H1 (cell line): Measurements from ENCODE around the gene ETDC. TPM values are rescaled to one million over a fixed set of nuclear protein-coding genes. Genes with fewer than 3 reads are reported as not detected.

Source experiments
- CTCF ChIA-PET: fragments of 300-600 bp; sonication (Branson Sonifier 250); formaldehyde crosslinking; loops from one replicate; lab custom pipeline; 2021; ENCODE audit not compliant: partially characterized antibody; lab: Charles Lee
- POLR2A ChIA-PET: fragments of 300-600 bp; sonication (Branson Sonifier 250); formaldehyde crosslinking; loops from one replicate; lab custom pipeline; 2021; ENCODE audit warnings: inconsistent platforms; ENCODE audit not compliant: partially characterized antibody; lab: Charles Lee
- DNase-seq, 2 experiments: peaks; one replicate each; pipeline versions ENCODE4 v3.0.0 to v3.0.0-alpha.2; 2010 to 2022; ENCODE audit warnings: low spot score in 2 of 2, low read depth in 1 of 2, mixed read lengths in 1 of 2
- FAIRE-seq: peaks from 2 replicates; lab custom pipeline; 2011; peaks lifted over from hg19 to GRCh38; lab: Jason Lieb, UNC
- H2AFZ ChIP-seq: 2 replicates; pipeline ENCODE4 v1.8.1; 2012; ENCODE audit warnings: low read length, inconsistent platforms
- H2AK5ac ChIP-seq: 2 replicates; pipeline ENCODE4 v1.6.1; 2013; ENCODE audit warnings: low read depth, low read length
- H2BK120ac ChIP-seq: replicated peaks from 2 replicates; pipeline ENCODE3; 2013; ENCODE audit warnings: low read depth, low read length, inconsistent platforms
- H2BK12ac ChIP-seq: 2 replicates; pipeline ENCODE4 v1.6.1; 2013; ENCODE audit warnings: low read depth, low read length
- H2BK15ac ChIP-seq: 2 replicates; pipeline ENCODE4 v1.6.1; 2013; ENCODE audit warnings: low read length
- H2BK20ac ChIP-seq: 2 replicates; pipeline ENCODE4 v1.6.1; 2013; ENCODE audit warnings: low read length
- H2BK5ac ChIP-seq: 2 replicates; pipeline ENCODE4 v1.6.1; 2013; ENCODE audit warnings: low read depth, low read length
- H3K14ac ChIP-seq: 2 replicates; pipeline ENCODE4 v1.6.1; 2013; ENCODE audit warnings: inconsistent platforms; ENCODE audit not compliant: insufficient read length
- H3K18ac ChIP-seq: 2 replicates; pipeline ENCODE4 v1.6.1; 2013; ENCODE audit warnings: low read length; ENCODE audit errors: extremely low read depth
- H3K23ac ChIP-seq: 2 replicates; pipeline ENCODE4 v1.6.1; 2013; ENCODE audit warnings: inconsistent platforms; ENCODE audit not compliant: insufficient read length
- H3K23me2 ChIP-seq: 2 replicates; pipeline ENCODE4 v1.6.1; 2013; ENCODE audit warnings: low read depth, low read length
- H3K27ac ChIP-seq: 2 replicates; pipeline ENCODE4 v1.6.1; 2011; ENCODE audit warnings: low read depth, low read length, inconsistent platforms
- H3K27me3 ChIP-seq, 4 experiments: replicated peaks in 1 of 4; 1 replicate in 1 of 4; 2 replicates in 3 of 4; pipeline versions ENCODE4 v1.6.1 to v1.8.1; 2011 to 2013; ENCODE audit warnings: low read length in 3 of 4, mild to moderate bottlenecking in 3 of 4, inconsistent platforms in 2 of 4, mixed read lengths in 2 of 4, moderate library complexity in 1 of 4; ENCODE audit not compliant: control insufficient read depth in 3 of 4, insufficient read depth in 3 of 4; ENCODE audit errors: extremely low read depth in 1 of 4
- H3K36me3 ChIP-seq, 4 experiments: 2 replicates each; pipeline versions ENCODE4 v1.6.1 to v1.8.1; 2011 to 2013; ENCODE audit warnings: mild to moderate bottlenecking in 4 of 4, low read length in 3 of 4, moderate library complexity in 2 of 4, control low read depth in 1 of 4, inconsistent platforms in 1 of 4; ENCODE audit not compliant: insufficient read depth in 4 of 4, control insufficient read depth in 2 of 4
- H3K4ac ChIP-seq: replicated peaks from 2 replicates; pipeline ENCODE3; 2013; ENCODE audit warnings: low read length, low read depth, mixed read lengths, inconsistent platforms; ENCODE audit not compliant: insufficient read length
- H3K4me1 ChIP-seq, 4 experiments: replicated peaks in 1 of 4; 1 replicate in 1 of 4; 2 replicates in 3 of 4; pipeline versions ENCODE4 v1.6.1 to v1.8.1; 2011 to 2013; ENCODE audit warnings: low read length in 3 of 4, inconsistent platforms in 2 of 4, mixed read lengths in 1 of 4; ENCODE audit not compliant: insufficient read depth in 4 of 4, control insufficient read depth in 3 of 4
- H3K4me2 ChIP-seq, 2 experiments: 2 replicates each; pipeline versions ENCODE4 v1.6.1 to v1.8.1; 2011 to 2013; ENCODE audit warnings: low read depth in 2 of 2, low read length in 2 of 2, control low read depth in 1 of 2, inconsistent platforms in 1 of 2, mild to moderate bottlenecking in 1 of 2; ENCODE audit not compliant: insufficient read depth in 1 of 2
- H3K4me3 ChIP-seq, 4 experiments: fragments of 200-600, 300-600 bp in 1 of 4; sonication (generic), shearing (Covaris generic), sonication (Bioruptor Twin) in 1 of 4; 2 replicates each; pipeline versions ENCODE4 v1.5.1 to v1.8.1; 2011 to 2016; ENCODE audit warnings: low read length in 4 of 4, low read depth in 3 of 4, control low read depth in 2 of 4, inconsistent platforms in 2 of 4, mild to moderate bottlenecking in 2 of 4, mixed read lengths in 1 of 4, moderate library complexity in 1 of 4; ENCODE audit not compliant: insufficient read depth in 2 of 4; ENCODE audit errors: extremely low read depth in 1 of 4
- H3K56ac ChIP-seq: replicated peaks from 2 replicates; pipeline ENCODE3; 2013; ENCODE audit warnings: low read depth, mild to moderate bottlenecking, mixed read lengths, low read length, inconsistent platforms; ENCODE audit not compliant: insufficient read length
- H3K79me1 ChIP-seq: 2 replicates; pipeline ENCODE4 v1.6.1; 2013; ENCODE audit warnings: low read depth, low read length, control low read depth
- H3K79me2 ChIP-seq, 2 experiments: 2 replicates each; pipeline versions ENCODE4 v1.6.1 to v1.8.1; 2012 to 2013; ENCODE audit warnings: low read length in 2 of 2, mild to moderate bottlenecking in 2 of 2, inconsistent platforms in 1 of 2; ENCODE audit not compliant: insufficient read depth in 2 of 2, control insufficient read depth in 1 of 2
- H3K9ac ChIP-seq, 4 experiments: replicated peaks in 1 of 4; 1 replicate in 1 of 4; 2 replicates in 3 of 4; pipeline versions ENCODE4 v1.6.1 to v1.8.1; 2011 to 2013; ENCODE audit warnings: low read depth in 3 of 4, low read length in 3 of 4, control low read depth in 2 of 4, mild to moderate bottlenecking in 2 of 4, moderate library complexity in 2 of 4, inconsistent platforms in 1 of 4; ENCODE audit errors: extremely low read depth in 1 of 4
- H3K9me3 ChIP-seq, 2 experiments: 2 replicates each; pipeline versions ENCODE4 v1.6.1 to v1.8.1; 2012 to 2013; ENCODE audit warnings: mild to moderate bottlenecking in 2 of 2, moderate library complexity in 2 of 2, control low read depth in 1 of 2, inconsistent platforms in 1 of 2, low read depth in 1 of 2, low read length in 1 of 2, mixed read lengths in 1 of 2; ENCODE audit not compliant: insufficient read depth in 2 of 2
- H4K20me1 ChIP-seq, 2 experiments: replicated peaks in 1 of 2; 2 replicates each; pipeline versions ENCODE3 to v1.8.1; 2011 to 2013; ENCODE audit warnings: inconsistent platforms in 2 of 2, low read length in 2 of 2, mild to moderate bottlenecking in 1 of 2; ENCODE audit not compliant: insufficient read depth in 2 of 2, control insufficient read depth in 1 of 2
- H4K5ac ChIP-seq: 2 replicates; pipeline ENCODE4 v1.6.1; 2013; ENCODE audit warnings: low read length, low read depth, mixed read lengths, inconsistent platforms; ENCODE audit not compliant: insufficient read length
- H4K8ac ChIP-seq: 2 replicates; pipeline ENCODE4 v1.8.0; 2013; ENCODE audit warnings: mild to moderate bottlenecking, moderate library complexity, low read length, inconsistent platforms; ENCODE audit not compliant: insufficient read depth; ENCODE audit errors: extremely low read depth
- H4K91ac ChIP-seq: replicated peaks from 2 replicates; pipeline ENCODE3; 2013; ENCODE audit warnings: low read length, mixed read lengths, inconsistent platforms; ENCODE audit not compliant: insufficient read length
- SIN3A ChIP-seq, 2 experiments: IDR thresholded peaks in 1 of 2; conservative IDR thresholded peaks in 1 of 2; 2 replicates each; pipeline ENCODE4 v1.6.1; 2011 to 2012; ENCODE audit warnings: low read length in 2 of 2, improper control_type of control experiment in 1 of 2, low read depth in 1 of 2, mild to moderate bottlenecking in 1 of 2
- SIX5 ChIP-seq: IDR thresholded peaks from 2 replicates; pipeline ENCODE4 v1.6.1; 2011; ENCODE audit warnings: mild to moderate bottlenecking, low read depth, low read length
- WGBS, 2 experiments: shearing (Covaris generic) in 1 of 2; methylation state at CpG; one replicate each; pipeline versions ENCODE4 v1.1.6 to v1.1.7; 2013 to 2015; ENCODE audit warnings: low lambda C conversion rate in 2 of 2, mixed read lengths in 2 of 2, inconsistent platforms in 1 of 2, low coverage in 1 of 2, missing lambda C conversion rate in 1 of 2; ENCODE audit not compliant: insufficient replicate concordance in 2 of 2, insufficient coverage in 1 of 2, insufficient read length in 1 of 2; ENCODE audit errors: extremely low coverage in 1 of 2, missing lambda C conversion rate in 1 of 2; 5-methylcytosine and 5-hydroxymethylcytosine counted together
- polyA plus RNA-seq, 7 experiments: library from polyadenylated mRNA; depleted of rRNA in 3 of 7; stranded (reverse) in 5 of 7; unstranded in 2 of 7; fragments of >200 nt in 5 of 7; fragments of 200-250 nt in 2 of 7; gene quantifications; 1 replicate in 5 of 7; 2 replicates in 1 of 7; 4 replicates in 1 of 7; pipeline versions ENCODE4 v1.2.1 to v1.2.3, GENCODE V29; 2011 to 2013; ENCODE audit warnings: missing spikeins in 2 of 7, mixed read lengths in 2 of 7
- total RNA-seq: library from RNA; stranded (reverse); fragmentation: NEBNext Ultra II Directional; extraction: Animal tissue kit (Norgen Biotek cat#: 25700); gene quantifications from 2 replicates; pipeline ENCODE4 v1.2.1, GENCODE V29; 2021

Gene ETDC
- total and polyA plus RNA-seq, 2 of the 8 experiments (the other 6 are each of a cell fraction or from before 2014, with no cell fraction given) = not detected

GRCh38 chrX:135295944-135296305 lies 13.4 kb upstream of the ETDC start:
- Histone ChIP-seq H3K56ac (no peak overlapping the region), H2AFZ (no peak overlapping the region), H2BK5ac (no peak overlapping the region), H3K14ac (no peak overlapping the region), H3K79me1 (no peaks in the 10 kb centered on the region), H2BK15ac (no peak overlapping the region), H4K5ac (no peak overlapping the region), H4K8ac (no peak overlapping the region), H3K4me1 (peaks cover 0 to 6% (median 3%) of the 10 kb centered on the region in 4 experiments; a peak in 2 of 7 replicates), H3K9me3 (no peaks in the 10 kb centered on the region), H2BK20ac (no peak overlapping the region), H2BK120ac (no peak overlapping the region), H2AK5ac (no peak overlapping the region), H3K36me3 (peaks cover 0 to 7% (median 0%) of the 10 kb centered on the region in 4 experiments; a peak in 2 of 8 replicates), H3K79me2 (peaks cover 0 to 2% of the 10 kb centered on the region in 2 experiments; a peak in 2 of 4 replicates), H3K23me2 (peaks cover 1% of the 10 kb centered on the region; the same call in 1 of the 2 replicates), H3K4me2 (peak overlapping the region; percentile 67 to 68), H3K9ac (no peak overlapping the region), H3K4ac (no peak overlapping the region), H3K23ac (no peak overlapping the region), H3K18ac (no peak overlapping the region), H3K27ac (no peak overlapping the region), H3K4me3 (peak overlapping the region; percentile 25 to 59 (median 35); a peak in 5 of 8 replicates), H4K91ac (no peak overlapping the region), H4K20me1 (no peaks in the 10 kb centered on the region), H3K27me3 (no peaks in the 10 kb centered on the region), H2BK12ac (no peak overlapping the region)
- 48% methylated on average over 4 of the region's 10 CpGs; no CpG with 5 or more reads in 1 of the 2 experiments for WGBS, 2 experiments
- ChIA-PET CTCF (interaction anchor here (0.7 to 1.5 kb wide), 5 partner anchors 11 to 137 kb away, joined by 3 to 7 read pairs (median 3); no protein-coding TSS in a partner anchor), POLR2A (no interaction called here)
- DNase-seq = no peak
- FAIRE-seq = peak; percentile 45
- no peak for TF ChIP-seq SIX5
- TF ChIP-seq SIN3A (conservative IDR thresholded peaks at IDR 0.05 in 1 of 2, IDR thresholded peaks at IDR 0.05 in 1 of 2; ENCODE audit: low read depth in 1 of 2, low read length in 2 of 2) = 0 out of 4 replicates have a peak, but pooled peaks of 1 of the 2 experiments have one; percentile 6
- TF ChIP-seq, all 59 proteins: peak for 1
